H9 (cell line): Measurements from ENCODE around the gene TMCC3. TPM values are rescaled to one million over a fixed set of nuclear protein-coding genes. Genes with fewer than 3 reads are reported as not detected.

Experiments used
- DNase-seq: peaks from one replicate; pipeline ENCODE4 v3.0.0-alpha.2; 2017
- H2AFZ ChIP-seq: one replicate; pipeline ENCODE4 v1.6.1; 2013; ENCODE audit warnings: mild to moderate bottlenecking, low read length, control low read depth, moderate library complexity
- H2AK5ac ChIP-seq: 2 replicates; pipeline ENCODE4 v1.6.1; 2013; ENCODE audit warnings: low read length, control low read depth, mixed read lengths; ENCODE audit not compliant: insufficient read length
- H2BK120ac ChIP-seq: one replicate; pipeline ENCODE4 v1.6.1; 2013; ENCODE audit warnings: low read depth, mild to moderate bottlenecking, low read length, control low read depth, inconsistent platforms; ENCODE audit not compliant: poor library complexity, severe bottlenecking
- H2BK12ac ChIP-seq: 2 replicates; pipeline ENCODE4 v1.6.1; 2013; ENCODE audit warnings: low read length, control low read depth, mixed read lengths, low read depth; ENCODE audit not compliant: insufficient read length
- H2BK15ac ChIP-seq: 2 replicates; pipeline ENCODE4 v1.6.1; 2013; ENCODE audit warnings: low read depth, low read length, control low read depth
- H2BK20ac ChIP-seq: one replicate; pipeline ENCODE4 v1.6.1; 2013; ENCODE audit warnings: low read depth, mild to moderate bottlenecking, low read length, control low read depth, inconsistent platforms; ENCODE audit not compliant: poor library complexity, severe bottlenecking
- H2BK5ac ChIP-seq: 2 replicates; pipeline ENCODE4 v1.6.1; 2013; ENCODE audit warnings: low read length, control low read depth, mixed read lengths; ENCODE audit not compliant: insufficient read length
- H3K14ac ChIP-seq: 2 replicates; pipeline ENCODE4 v1.6.1; 2013; ENCODE audit warnings: low read length, control low read depth; ENCODE audit not compliant: insufficient read depth
- H3K18ac ChIP-seq: 2 replicates; pipeline ENCODE4 v1.6.1; 2013; ENCODE audit warnings: low read depth, mild to moderate bottlenecking, mixed read lengths, low read length, control low read depth; ENCODE audit not compliant: insufficient read length
- H3K23ac ChIP-seq: 2 replicates; pipeline ENCODE4 v1.6.1; 2013; ENCODE audit warnings: low read length, control low read depth, mixed read lengths, low read depth; ENCODE audit not compliant: insufficient read length
- H3K23me2 ChIP-seq: 2 replicates; pipeline ENCODE4 v1.6.1; 2013; ENCODE audit warnings: low read depth, mild to moderate bottlenecking, mixed read lengths, low read length, control low read depth; ENCODE audit not compliant: insufficient read length, poor library complexity, severe bottlenecking
- H3K27ac ChIP-seq: 2 replicates; pipeline ENCODE4 v1.5.1; 2013; ENCODE audit warnings: low read length, control low read depth, mixed read lengths, low read depth; ENCODE audit not compliant: insufficient read length
- H3K27me3 ChIP-seq: 2 replicates; pipeline ENCODE4 v1.6.1; 2013; ENCODE audit warnings: low read length, control low read depth, inconsistent platforms; ENCODE audit not compliant: insufficient read depth
- H3K4ac ChIP-seq: 2 replicates; pipeline ENCODE4 v1.6.1; 2013; ENCODE audit warnings: low read depth, mild to moderate bottlenecking, control low read depth, inconsistent platforms, low read length, moderate library complexity
- H3K4me1 ChIP-seq: 2 replicates; pipeline ENCODE4 v1.6.1; 2013; ENCODE audit warnings: low read length, control low read depth, inconsistent platforms; ENCODE audit not compliant: insufficient read depth
- H3K4me2 ChIP-seq: 2 replicates; pipeline ENCODE4 v1.6.1; 2013; ENCODE audit warnings: low read length, control low read depth, mixed read lengths; ENCODE audit not compliant: insufficient read length, insufficient read depth
- H3K56ac ChIP-seq: 2 replicates; pipeline ENCODE4 v1.6.1; 2013; ENCODE audit warnings: low read depth, mild to moderate bottlenecking, mixed read lengths, low read length, control low read depth; ENCODE audit not compliant: insufficient read length
- H3K79me1 ChIP-seq: 2 replicates; pipeline ENCODE4 v1.6.1; 2013; ENCODE audit warnings: low read depth, mild to moderate bottlenecking, moderate library complexity, low read length, control low read depth, inconsistent platforms; ENCODE audit not compliant: insufficient read depth, poor library complexity, severe bottlenecking
- H3K79me2 ChIP-seq: 2 replicates; pipeline ENCODE4 v1.6.1; 2013; ENCODE audit warnings: low read length, control low read depth, inconsistent platforms; ENCODE audit not compliant: insufficient read depth
- H3K9ac ChIP-seq: 2 replicates; pipeline ENCODE4 v1.6.1; 2013; ENCODE audit warnings: low read length, control low read depth, mixed read lengths; ENCODE audit not compliant: insufficient read length; ENCODE audit errors: extremely low read depth
- H3K9me3 ChIP-seq: one replicate; pipeline ENCODE4 v1.6.1; 2013; ENCODE audit warnings: low read depth, low read length, inconsistent platforms; ENCODE audit not compliant: control insufficient read depth
- H3T11ph ChIP-seq: one replicate; pipeline ENCODE4 v1.6.1; 2013; ENCODE audit warnings: mild to moderate bottlenecking, low read length, control low read depth, inconsistent platforms
- H4K20me1 ChIP-seq: one replicate; pipeline ENCODE4 v1.6.1; 2013; ENCODE audit not compliant: control insufficient read depth, insufficient read length, insufficient read depth
- H4K5ac ChIP-seq: 2 replicates; pipeline ENCODE4 v1.6.1; 2013; ENCODE audit warnings: low read depth, mild to moderate bottlenecking, mixed read lengths, low read length, control low read depth; ENCODE audit not compliant: insufficient read length
- H4K8ac ChIP-seq: replicated peaks from 2 replicates; pipeline ENCODE4 v1.6.1; 2013; ENCODE audit warnings: low read length, control low read depth, mixed read lengths, low read depth; ENCODE audit not compliant: insufficient read length
- H4K91ac ChIP-seq: 2 replicates; pipeline ENCODE4 v1.6.1; 2013; ENCODE audit warnings: low read depth, mild to moderate bottlenecking, moderate library complexity, mixed read lengths, low read length, control low read depth; ENCODE audit not compliant: insufficient read length
- H3K27ac Mint-ChIP-seq, 3 experiments: 2 replicates in 2 of 3; 3 replicates in 1 of 3; pipeline ENCODE4 v1.8.0; 2020 to 2021; ENCODE audit warnings: mixed read lengths in 3 of 3, mild to moderate bottlenecking in 1 of 3, moderate library complexity in 1 of 3
- H3K27me3 Mint-ChIP-seq: 2 replicates; pipeline ENCODE4 v1.8.0; 2021; ENCODE audit warnings: low read depth, mild to moderate bottlenecking, moderate library complexity, mixed read lengths
- H3K36me3 Mint-ChIP-seq, 3 experiments: 2 replicates in 2 of 3; 3 replicates in 1 of 3; pipeline ENCODE4 v1.8.0; 2020 to 2021; ENCODE audit warnings: low read depth in 3 of 3, mixed read lengths in 3 of 3; ENCODE audit not compliant: insufficient read depth in 1 of 3
- H3K4me1 Mint-ChIP-seq, 2 experiments: 2 replicates each; pipeline ENCODE4 v1.8.0; 2020; ENCODE audit warnings: mixed read lengths in 2 of 2
- H3K4me3 Mint-ChIP-seq, 2 experiments: 2 replicates in 1 of 2; 3 replicates in 1 of 2; pipeline ENCODE4 v1.8.0; 2020 to 2021; ENCODE audit warnings: mild to moderate bottlenecking in 2 of 2, mixed read lengths in 2 of 2, moderate library complexity in 1 of 2
- H3K9me3 Mint-ChIP-seq, 2 experiments: 2 replicates in 1 of 2; 3 replicates in 1 of 2; pipeline ENCODE4 v1.8.0; 2020; ENCODE audit warnings: mild to moderate bottlenecking in 2 of 2, mixed read lengths in 2 of 2, moderate library complexity in 1 of 2
- CTCF ChIP-seq: fragments of 200-600 bp; sonication (generic); conservative IDR thresholded peaks from 3 replicates; pipeline ENCODE4 v1.8.0; 2021; ENCODE audit warnings: antibody characterized with exemption, mild to moderate bottlenecking
- WGBS: extraction: QIAGEN DNeasy Blood & Tissue Kit; methylation state at CpG from one replicate; pipeline ENCODE4 v1.1.7; 2013; ENCODE audit warnings: missing lambda C conversion rate, low lambda C conversion rate, mixed read lengths; ENCODE audit not compliant: insufficient read length; ENCODE audit errors: extremely low coverage; 5-methylcytosine and 5-hydroxymethylcytosine counted together
- total RNA-seq: library from RNA; stranded (reverse); gene quantifications from 2 replicates; pipeline ENCODE4 v1.2.1, GENCODE V29; 2021

Gene TMCC3
- total RNA-seq, 1 experiment from 2014 or later = 0.87 TPM

DNA sequence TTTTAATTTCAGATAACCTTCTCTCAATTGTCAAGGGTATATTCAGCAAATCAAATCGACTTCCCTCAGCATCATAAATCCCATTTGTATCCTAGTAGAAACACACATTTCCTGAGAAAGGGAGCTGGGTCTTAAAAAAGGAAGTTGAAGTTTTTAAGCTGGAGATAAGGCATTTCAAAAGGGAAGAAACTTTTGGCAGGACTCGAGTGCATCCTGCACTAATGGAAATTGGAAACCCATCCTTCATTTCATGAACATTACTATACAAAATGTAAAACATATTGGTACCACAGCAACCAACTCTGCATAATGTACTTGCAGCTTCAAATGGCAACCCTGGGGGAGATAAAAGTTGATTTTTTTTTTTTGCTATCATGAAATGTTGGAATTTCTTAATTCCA, 23.7 kb upstream of the TMCC3 start:
- Histone ChIP-seq H2AK5ac (no peak overlapping the region), H2BK5ac (no peak overlapping the region), H3K14ac (no peak overlapping the region), H3K23me2 (no peaks in the 10 kb centered on the region), H2BK12ac (no peak overlapping the region), H3K27ac (no peak overlapping the region), H3K9me3 (no peaks in the 10 kb centered on the region), H4K5ac (no peak overlapping the region), H3K23ac (no peak overlapping the region), H2BK20ac (no peak overlapping the region), H3K79me1 (no peaks in the 10 kb centered on the region), H3T11ph (no peak overlapping the region), H4K91ac (no peak overlapping the region), H3K9ac (no peak overlapping the region), H3K4me1 (peaks cover 6% of the 10 kb centered on the region; the same call in 1 of the 2 replicates), H4K20me1 (no peaks in the 10 kb centered on the region), H3K4ac (no peak overlapping the region), H3K79me2 (no peaks in the 10 kb centered on the region), H4K8ac (no peak overlapping the region), H2AFZ (no peak overlapping the region), H2BK120ac (no peak overlapping the region), H3K4me2 (no peak overlapping the region), H3K18ac (no peak overlapping the region), H3K56ac (no peak overlapping the region), H3K27me3 (no peaks in the 10 kb centered on the region), H2BK15ac (no peak overlapping the region)
- Mint-ChIP-seq H3K4me3 (no peak overlapping the region), H3K9me3 (no peaks in the 10 kb centered on the region), H3K36me3 (no peaks in the 10 kb centered on the region), H3K27me3 (peaks cover 2% of the 10 kb centered on the region; the same call in 1 of the 2 replicates), H3K27ac (no peak overlapping the region), H3K4me1 (peaks cover 11 to 17% of the 10 kb centered on the region in 2 experiments)
- no peak for DNase-seq
- no peak for TF ChIP-seq CTCF
- no CpG with 5 or more reads among the region's 2 CpGs for WGBS
